Transverse colon (tissue), 4 donors: ENCODE results near the gene FAM13C.

Source experiments
- CTCF ChIP-seq, 5 experiments: fragments of 200-600 bp in 3 of 5; fragments of 450-650 bp in 2 of 5; sonication (generic) in 3 of 5; IDR thresholded peaks; 1 replicate in 2 of 5; 2 replicates in 3 of 5; pipeline ENCODE4 v1.5.1; 2016 to 2017; ENCODE audit warnings: antibody characterized with exemption in 5 of 5, inconsistent platforms in 3 of 5, mild to moderate bottlenecking in 2 of 5, moderate library complexity in 1 of 5
- POLR2AphosphoS5 ChIP-seq, 3 donors: sonication (generic); formaldehyde crosslinking; IDR thresholded peaks; one replicate each; pipeline ENCODE4 v1.6.1; 2016; ENCODE audit warnings: antibody characterized with exemption in 3 of 3

GRCh38 chr10:59342000-59342399 is 20.3 kb downstream of the FAM13C start:
- no peak for TF ChIP-seq CTCF (IDR thresholded peaks at IDR 0.05)
- no peak for TF ChIP-seq POLR2AphosphoS5 (IDR thresholded peaks at IDR 0.05)
